HepG2 (cell line): ENCODE data around the gene CALD1. TPM values are rescaled to one million over a fixed set of nuclear protein-coding genes. Genes with fewer than 3 reads are reported as not detected.

Experiments
- CBX5 ChIP-seq: sonication (generic); formaldehyde crosslinking; IDR thresholded peaks from 2 replicates; pipeline ENCODE4 v1.4.0; 2020; ENCODE audit warnings: missing genetic modification reagents, borderline replicate concordance
- FOXK2 ChIP-seq: fragments of 450-650 bp; IDR thresholded peaks from 2 replicates; pipeline ENCODE4 v1.6.1; 2016
- GTF2F1 ChIP-seq: fragments of 150-350 bp; IDR thresholded peaks from 2 replicates; pipeline ENCODE4 v1.6.1; 2014; ENCODE audit warnings: low read length
- HDAC2 ChIP-seq: sonication (generic); formaldehyde crosslinking; IDR thresholded peaks from 2 replicates; pipeline ENCODE4 v1.4.0; 2020; ENCODE audit warnings: missing genetic modification reagents
- IRF2 ChIP-seq: IDR thresholded peaks from 2 replicates; pipeline ENCODE4 v1.6.1; 2018; ENCODE audit warnings: missing genetic modification reagents, missing compliant biosample characterization
- KDM3A ChIP-seq: IDR thresholded peaks from 2 replicates; pipeline ENCODE4 v1.6.1; 2018; ENCODE audit warnings: low read depth, missing compliant biosample characterization
- KLF6 ChIP-seq: IDR thresholded peaks from 2 replicates; pipeline ENCODE4 v1.8.0; 2016; ENCODE audit warnings: missing biosample characterization, missing genetic modification reagents
- MED1 ChIP-seq: sonication (generic); formaldehyde crosslinking; IDR thresholded peaks from 2 replicates; pipeline ENCODE4 v1.4.0; 2020; ENCODE audit warnings: missing genetic modification reagents
- PAWR ChIP-seq: sonication (generic); formaldehyde crosslinking; IDR thresholded peaks from 2 replicates; pipeline ENCODE4 v1.4.0; 2020; ENCODE audit warnings: missing genetic modification reagents, mild to moderate bottlenecking, borderline replicate concordance
- POLR2AphosphoS2 ChIP-seq: IDR thresholded peaks from 2 replicates; pipeline ENCODE4 v1.6.1; 2011; ENCODE audit warnings: low read depth, low read length, improper control_type of control experiment
- SCMH1 ChIP-seq: sonication (generic); formaldehyde crosslinking; IDR thresholded peaks from 2 replicates; pipeline ENCODE4 v1.9.0; 2021; ENCODE audit warnings: missing genetic modification reagents, mild to moderate bottlenecking, borderline replicate concordance
- SETDB1 ChIP-seq: sonication (generic); formaldehyde crosslinking; IDR thresholded peaks from 2 replicates; pipeline ENCODE4 v1.5.1; 2020; ENCODE audit warnings: missing genetic modification reagents, mild to moderate bottlenecking, borderline replicate concordance
- SRF ChIP-seq: IDR thresholded peaks from 2 replicates; pipeline ENCODE4 v1.6.1; 2011; ENCODE audit warnings: mild to moderate bottlenecking, low read depth, low read length, moderate library complexity
- YEATS4 ChIP-seq: sonication (generic); formaldehyde crosslinking; IDR thresholded peaks from 2 replicates; pipeline ENCODE4 v1.4.0; 2020; ENCODE audit warnings: missing genetic modification reagents, borderline replicate concordance
- ZFP82 ChIP-seq: sonication (generic); formaldehyde crosslinking; IDR thresholded peaks from 2 replicates; pipeline ENCODE4 v1.5.1; 2020; ENCODE audit warnings: mild to moderate bottlenecking, missing genetic modification reagents, borderline replicate concordance
- ZNF329 ChIP-seq: sonication (generic); formaldehyde crosslinking; IDR thresholded peaks from 2 replicates; pipeline ENCODE4 v1.9.0; 2021; ENCODE audit warnings: low read depth, mild to moderate bottlenecking, missing genetic modification reagents
- ZNF333 ChIP-seq: sonication (generic); formaldehyde crosslinking; IDR thresholded peaks from 2 replicates; pipeline ENCODE4 v1.4.0; 2020; ENCODE audit warnings: mild to moderate bottlenecking, missing genetic modification reagents, borderline replicate concordance
- ZNF350 ChIP-seq: sonication (generic); formaldehyde crosslinking; IDR thresholded peaks from 2 replicates; pipeline ENCODE4 v1.4.0; 2020; ENCODE audit warnings: mild to moderate bottlenecking, low read depth, missing genetic modification reagents, borderline replicate concordance
- ZNF431 ChIP-seq: sonication (generic); formaldehyde crosslinking; IDR thresholded peaks from 2 replicates; pipeline ENCODE4 v1.9.0; 2022; ENCODE audit warnings: missing genetic modification reagents, low read depth, mild to moderate bottlenecking, borderline replicate concordance
- ZNF546 ChIP-seq: sonication (generic); formaldehyde crosslinking; conservative IDR thresholded peaks from 2 replicates; pipeline ENCODE4 v1.8.1; 2023; ENCODE audit warnings: mild to moderate bottlenecking, missing genetic modification reagents
- ZNF589 ChIP-seq: sonication (generic); formaldehyde crosslinking; conservative IDR thresholded peaks from 2 replicates; pipeline ENCODE4 v1.8.0; 2022; ENCODE audit warnings: mild to moderate bottlenecking, moderate library complexity, missing genetic modification reagents
- ZNF616 ChIP-seq: sonication (generic); formaldehyde crosslinking; IDR thresholded peaks from 2 replicates; pipeline ENCODE4 v1.5.0; 2020; ENCODE audit warnings: low read depth, mild to moderate bottlenecking, missing genetic modification reagents
- ZNF788 ChIP-seq: sonication (generic); formaldehyde crosslinking; IDR thresholded peaks from 2 replicates; pipeline ENCODE4 v1.5.0; 2020; ENCODE audit warnings: mild to moderate bottlenecking, missing genetic modification reagents, borderline replicate concordance
- ZNF841 ChIP-seq: sonication (generic); formaldehyde crosslinking; IDR thresholded peaks from 2 replicates; pipeline ENCODE4 v1.8.1; 2023; ENCODE audit warnings: missing genetic modification reagents, borderline replicate concordance
- polyA plus RNA-seq, 8 experiments: library from polyadenylated mRNA; depleted of rRNA in 3 of 8; stranded (reverse) in 7 of 8; unstranded in 1 of 8; fragments of >200 nt; fragmentation: Illumina TruSeq in 4 of 8; extraction: Trizol in 4 of 8; gene quantifications; 2 replicates each; pipeline versions ENCODE4 v1.2.1 to v1.2.3, GENCODE V29; 2011 to 2016; ENCODE audit warnings: low read depth in 4 of 8, missing spikeins in 1 of 8, mixed read lengths in 1 of 8; ENCODE audit not compliant: insufficient read depth in 1 of 8
- total RNA-seq, 5 experiments: library from RNA; depleted of rRNA; stranded (reverse); fragments of >200 nt; fragmentation: Illumina TruSeq; extraction: Trizol; gene quantifications; 2 replicates each; pipeline ENCODE4 v1.2.3, GENCODE V29; 2016; ENCODE audit warnings: low read depth in 1 of 5
- TF ChIP-seq, protein P1 (sequence below): sonication (generic); formaldehyde crosslinking; IDR thresholded peaks from 2 replicates; pipeline ENCODE4 v1.8.1; 2023; ENCODE audit warnings: missing genetic modification reagents, mild to moderate bottlenecking, borderline replicate concordance
- TF ChIP-seq, protein P2 (sequence below): sonication (generic); formaldehyde crosslinking; IDR thresholded peaks from 2 replicates; pipeline ENCODE4 v1.4.0; 2020; ENCODE audit warnings: missing genetic modification reagents, borderline replicate concordance
- TF ChIP-seq, protein P3 (sequence below): sonication (generic); formaldehyde crosslinking; IDR thresholded peaks from 2 replicates; pipeline ENCODE4 v1.5.0; 2020; ENCODE audit warnings: missing genetic modification reagents

The CALD1 gene
- total and polyA plus RNA-seq, 2 of the 13 experiments (the other 11 are each of a cell fraction or from before 2014, with no cell fraction given), result 53.0 to 112 TPM

DNA sequence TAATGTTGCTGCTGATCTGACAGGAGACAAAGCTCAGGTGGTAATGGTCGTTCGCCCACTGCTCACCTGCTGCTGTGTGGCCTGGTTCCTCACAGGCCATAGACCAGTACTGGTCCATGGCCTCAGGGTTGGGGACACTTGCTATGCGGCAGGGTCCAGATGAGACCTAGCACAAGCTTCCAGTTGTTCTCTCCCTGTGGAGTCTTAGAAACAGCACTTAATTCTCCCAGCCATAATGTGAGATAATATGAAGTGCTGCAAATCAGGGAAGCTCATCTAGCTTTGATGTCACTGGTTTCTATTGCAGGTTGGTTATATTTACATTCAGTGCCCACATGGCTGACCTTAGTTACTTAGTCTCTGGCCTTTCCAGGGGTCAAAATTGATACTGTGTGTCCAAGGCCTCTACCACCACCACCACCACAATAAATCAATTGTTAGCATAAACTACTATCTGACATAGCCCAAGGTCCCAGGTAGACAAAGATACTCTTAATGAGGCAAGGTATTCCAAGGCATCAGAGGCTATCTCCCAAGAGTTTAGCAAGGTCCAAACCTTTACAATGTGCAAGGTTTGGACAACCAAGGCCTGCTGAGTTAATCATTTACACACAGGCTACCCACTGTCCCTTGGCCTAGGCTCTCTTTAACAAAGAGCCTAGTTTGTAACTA is 217.9 kb downstream of the CALD1 start (continued):
- TF ChIP-seq, protein P1, sequence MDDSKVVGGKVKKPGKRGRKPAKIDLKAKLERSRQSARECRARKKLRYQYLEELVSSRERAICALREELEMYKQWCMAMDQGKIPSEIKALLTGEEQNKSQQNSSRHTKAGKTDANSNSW (CRISPR knock-in tag), result no peak
- TF ChIP-seq CBX5 (no peak), SRF (no peak), ZNF431 (0 out of 2 replicates have a peak, but pooled peaks have one; percentile 55), POLR2AphosphoS2 (no peak), ZNF329 (CRISPR knock-in tag) (no peak), ZNF589 (no peak), SETDB1 (CRISPR knock-in tag) (no peak), GTF2F1 (no peak), SCMH1 (no peak), IRF2 (CRISPR knock-in tag) (peak; percentile 71; the same call in 1 of the 2 replicates), YEATS4 (CRISPR knock-in tag) (no peak), HDAC2 (CRISPR knock-in tag) (peak; percentile 92), ZNF616 (CRISPR knock-in tag) (no peak), ZNF841 (no peak), ZNF788 (CRISPR knock-in tag) (peak; percentile 64; the same call in 1 of the 2 replicates), KLF6 (CRISPR knock-in tag) (peak; percentile 30; the same call in 1 of the 2 replicates), ZNF546 (no peak; the same call in 1 of the 2 replicates), ZNF333 (CRISPR knock-in tag) (no peak), MED1 (CRISPR knock-in tag) (peak; percentile 85), FOXK2 (0 out of 2 replicates have a peak, but pooled peaks have one; percentile 19), KDM3A (no peak), ZFP82 (CRISPR knock-in tag) (no peak), PAWR (CRISPR knock-in tag) (no peak), ZNF350 (CRISPR knock-in tag) (peak; percentile 42; the same call in 1 of the 2 replicates)
- TF ChIP-seq, protein P2, sequence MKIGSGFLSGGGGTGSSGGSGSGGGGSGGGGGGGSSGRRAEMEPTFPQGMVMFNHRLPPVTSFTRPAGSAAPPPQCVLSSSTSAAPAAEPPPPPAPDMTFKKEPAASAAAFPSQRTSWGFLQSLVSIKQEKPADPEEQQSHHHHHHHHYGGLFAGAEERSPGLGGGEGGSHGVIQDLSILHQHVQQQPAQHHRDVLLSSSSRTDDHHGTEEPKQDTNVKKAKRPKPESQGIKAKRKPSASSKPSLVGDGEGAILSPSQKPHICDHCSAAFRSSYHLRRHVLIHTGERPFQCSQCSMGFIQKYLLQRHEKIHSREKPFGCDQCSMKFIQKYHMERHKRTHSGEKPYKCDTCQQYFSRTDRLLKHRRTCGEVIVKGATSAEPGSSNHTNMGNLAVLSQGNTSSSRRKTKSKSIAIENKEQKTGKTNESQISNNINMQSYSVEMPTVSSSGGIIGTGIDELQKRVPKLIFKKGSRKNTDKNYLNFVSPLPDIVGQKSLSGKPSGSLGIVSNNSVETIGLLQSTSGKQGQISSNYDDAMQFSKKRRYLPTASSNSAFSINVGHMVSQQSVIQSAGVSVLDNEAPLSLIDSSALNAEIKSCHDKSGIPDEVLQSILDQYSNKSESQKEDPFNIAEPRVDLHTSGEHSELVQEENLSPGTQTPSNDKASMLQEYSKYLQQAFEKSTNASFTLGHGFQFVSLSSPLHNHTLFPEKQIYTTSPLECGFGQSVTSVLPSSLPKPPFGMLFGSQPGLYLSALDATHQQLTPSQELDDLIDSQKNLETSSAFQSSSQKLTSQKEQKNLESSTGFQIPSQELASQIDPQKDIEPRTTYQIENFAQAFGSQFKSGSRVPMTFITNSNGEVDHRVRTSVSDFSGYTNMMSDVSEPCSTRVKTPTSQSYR, result peak; percentile 76; the same call in 1 of the 2 replicates
- TF ChIP-seq, protein P3, sequence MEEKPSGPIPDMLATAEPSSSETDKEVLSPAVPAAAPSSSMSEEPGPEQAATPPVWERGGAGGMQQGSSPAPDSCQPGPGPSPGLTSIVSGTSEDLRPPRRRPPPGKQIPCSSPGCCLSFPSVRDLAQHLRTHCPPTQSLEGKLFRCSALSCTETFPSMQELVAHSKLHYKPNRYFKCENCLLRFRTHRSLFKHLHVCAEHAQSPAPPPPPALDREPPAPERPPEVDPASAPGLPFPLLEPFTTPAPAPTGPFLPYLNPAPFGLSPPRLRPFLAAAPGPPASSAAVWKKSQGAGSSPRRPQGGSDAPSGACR (CRISPR knock-in tag), result no peak
